ENCODE results near the gene PRKRIP1. TPM values are rescaled to one million over a fixed set of nuclear protein-coding genes. Genes with fewer than 3 reads are reported as not detected.

Gene PRKRIP1
- total and polyA plus RNA-seq, 2 donors (not counting 1 experiment from before 2014, with no cell fraction given) = 13.8 to 16.3 TPM

DNA sequence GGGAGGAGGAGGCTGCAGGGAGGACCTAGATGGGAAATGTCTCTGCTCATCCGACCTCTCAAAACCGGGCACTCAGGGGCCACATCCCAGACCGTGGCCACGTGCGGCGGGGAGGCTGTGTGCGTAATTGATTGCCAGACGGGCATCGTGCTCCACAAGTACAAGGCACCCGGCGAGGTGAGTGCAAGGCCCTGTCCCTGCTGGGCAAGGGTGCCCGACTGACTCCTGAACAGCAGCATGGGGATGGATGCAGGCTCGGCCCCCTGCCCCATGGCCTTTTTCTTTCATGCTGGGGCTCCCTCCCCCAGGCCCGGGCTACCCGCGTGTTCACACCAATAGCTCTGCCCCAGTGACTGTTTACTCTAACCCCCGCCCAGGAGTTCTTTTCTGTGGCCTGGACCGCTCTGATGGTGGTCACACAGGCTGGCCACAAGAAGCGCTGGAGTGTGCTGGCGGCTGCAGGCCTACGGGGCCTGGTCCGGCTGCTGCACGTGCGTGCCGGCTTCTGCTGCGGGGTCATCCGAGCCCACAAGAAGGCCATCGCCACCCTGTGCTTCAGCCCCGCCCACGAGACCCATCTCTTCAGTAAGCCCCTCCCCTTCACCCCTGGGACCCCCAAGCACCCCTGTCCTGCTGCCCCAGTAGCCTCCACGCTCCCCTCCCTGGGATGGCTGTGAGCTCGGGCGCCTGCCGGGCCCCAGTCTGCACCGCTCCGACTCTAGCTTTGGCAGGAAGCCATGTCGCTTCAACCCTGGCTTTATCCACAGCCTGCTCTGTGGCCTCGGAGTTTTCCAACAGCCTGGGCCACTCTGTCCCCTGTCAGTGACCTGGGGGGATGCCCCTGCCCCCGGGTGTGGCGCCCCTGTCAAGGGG, 72.6 kb downstream of the PRKRIP1 start:
- Histone ChIP-seq H3K27ac (ENCODE audit: insufficient read depth, low read length) (no peak overlapping the region), H3K9me3 (ENCODE audit: control insufficient read depth, insufficient read depth, low read depth, low read length) (no peaks in the 10 kb centered on the region), H3K4me1 (ENCODE audit: control insufficient read depth, extremely low read depth, insufficient read depth, low read length) (peaks cover 7% of the 10 kb centered on the region), H3K79me2 (ENCODE audit: control insufficient read depth, insufficient read depth, low read length) (peaks cover 12% of the 10 kb centered on the region), H2AFZ (ENCODE audit: low read length) (no peak overlapping the region), H3K36me3 (ENCODE audit: control insufficient read depth, insufficient read depth, low read length) (peaks cover 21% of the 10 kb centered on the region), H3K4me3 (replicated peaks in 1 of 4; ENCODE audit: control extremely low read depth in 1 of 4, insufficient read depth in 1 of 4, low read depth in 3 of 4, low read length in 4 of 4) (no peak overlapping the region), H3K27me3 (ENCODE audit: control insufficient read depth, insufficient read depth, low read length) (no peaks in the 10 kb centered on the region), H4K20me1 (ENCODE audit: control insufficient read depth, extremely low read depth, insufficient read depth, low read length) (no peaks in the 10 kb centered on the region), H3K4me2 (ENCODE audit: extremely low read depth, insufficient read depth, low read length) (no peak overlapping the region), H3K9ac (ENCODE audit: insufficient read depth, low read length) (no peak overlapping the region)
- DNase-seq (ENCODE audit: low read depth in 2 of 2) = no peak
- TF ChIP-seq, protein P1, sequence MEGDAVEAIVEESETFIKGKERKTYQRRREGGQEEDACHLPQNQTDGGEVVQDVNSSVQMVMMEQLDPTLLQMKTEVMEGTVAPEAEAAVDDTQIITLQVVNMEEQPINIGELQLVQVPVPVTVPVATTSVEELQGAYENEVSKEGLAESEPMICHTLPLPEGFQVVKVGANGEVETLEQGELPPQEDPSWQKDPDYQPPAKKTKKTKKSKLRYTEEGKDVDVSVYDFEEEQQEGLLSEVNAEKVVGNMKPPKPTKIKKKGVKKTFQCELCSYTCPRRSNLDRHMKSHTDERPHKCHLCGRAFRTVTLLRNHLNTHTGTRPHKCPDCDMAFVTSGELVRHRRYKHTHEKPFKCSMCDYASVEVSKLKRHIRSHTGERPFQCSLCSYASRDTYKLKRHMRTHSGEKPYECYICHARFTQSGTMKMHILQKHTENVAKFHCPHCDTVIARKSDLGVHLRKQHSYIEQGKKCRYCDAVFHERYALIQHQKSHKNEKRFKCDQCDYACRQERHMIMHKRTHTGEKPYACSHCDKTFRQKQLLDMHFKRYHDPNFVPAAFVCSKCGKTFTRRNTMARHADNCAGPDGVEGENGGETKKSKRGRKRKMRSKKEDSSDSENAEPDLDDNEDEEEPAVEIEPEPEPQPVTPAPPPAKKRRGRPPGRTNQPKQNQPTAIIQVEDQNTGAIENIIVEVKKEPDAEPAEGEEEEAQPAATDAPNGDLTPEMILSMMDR (conservative IDR thresholded peaks at IDR 0.05 in 1 of 2, IDR thresholded peaks at IDR 0.05 in 1 of 2; ENCODE audit: low read depth in 1 of 2, low read length in 2 of 2) = no peak

DNA sequence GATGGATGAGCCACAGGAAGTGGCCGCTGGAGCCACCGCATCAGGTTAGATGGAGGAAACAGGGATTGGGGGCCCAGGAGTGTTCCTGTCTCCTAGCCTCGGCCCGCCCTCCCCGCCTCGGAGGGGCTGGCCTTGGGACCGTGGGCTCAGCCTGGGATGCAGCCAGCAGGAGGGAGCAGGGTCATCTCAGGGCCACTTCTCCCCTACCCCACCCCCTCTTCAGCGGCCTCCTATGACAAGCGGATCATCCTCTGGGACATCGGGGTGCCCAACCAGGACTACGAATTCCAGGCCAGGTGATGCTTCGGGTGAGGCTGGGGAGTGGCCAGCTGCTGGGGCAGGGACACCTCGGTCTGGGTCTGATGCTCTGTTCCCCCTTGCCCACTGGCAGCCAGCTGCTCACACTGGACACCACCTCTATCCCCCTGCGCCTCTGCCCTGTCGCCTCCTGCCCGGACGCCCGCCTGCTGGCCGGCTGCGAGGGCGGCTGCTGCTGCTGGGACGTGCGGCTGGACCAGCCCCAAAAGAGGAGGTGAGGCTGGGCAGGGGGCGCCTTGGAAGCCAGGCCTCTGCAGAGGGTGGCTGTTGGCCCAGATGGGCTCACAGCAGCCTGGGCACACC, 73.3 kb downstream of the PRKRIP1 start:
- H3K27ac ChIP-seq (ENCODE audit: insufficient read depth, low read length) = no peak overlapping the region
- H3K9ac ChIP-seq (ENCODE audit: insufficient read depth, low read length) = no peak overlapping the region
- no peaks in the 10 kb centered on the region for H4K20me1 ChIP-seq (ENCODE audit: control insufficient read depth, extremely low read depth, insufficient read depth, low read length)
- H3K4me3 ChIP-seq (replicated peaks in 1 of 4; ENCODE audit: control extremely low read depth in 1 of 4, insufficient read depth in 1 of 4, low read depth in 3 of 4, low read length in 4 of 4) = no peak overlapping the region
- no peaks in the 10 kb centered on the region for H3K9me3 ChIP-seq (ENCODE audit: control insufficient read depth, insufficient read depth, low read depth, low read length)
- H3K79me2 ChIP-seq (ENCODE audit: control insufficient read depth, insufficient read depth, low read length) = peaks cover 5% of the 10 kb centered on the region
- H2AFZ ChIP-seq (ENCODE audit: low read length) = no peak overlapping the region
- H3K4me1 ChIP-seq (ENCODE audit: control insufficient read depth, extremely low read depth, insufficient read depth, low read length) = peaks cover 4% of the 10 kb centered on the region
- H3K36me3 ChIP-seq (ENCODE audit: control insufficient read depth, insufficient read depth, low read length) = peaks cover 21% of the 10 kb centered on the region
- no peak overlapping the region for H3K4me2 ChIP-seq (ENCODE audit: extremely low read depth, insufficient read depth, low read length)
- H3K27me3 ChIP-seq (ENCODE audit: control insufficient read depth, insufficient read depth, low read length) = no peaks in the 10 kb centered on the region
- DNase-seq (ENCODE audit: low read depth in 2 of 2) = no peak
- TF ChIP-seq, protein P1 (conservative IDR thresholded peaks at IDR 0.05 in 1 of 2, IDR thresholded peaks at IDR 0.05 in 1 of 2; ENCODE audit: low read depth in 1 of 2, low read length in 2 of 2) = no peak
- TF ChIP-seq EZH2 (IDR thresholded peaks at IDR 0.05; ENCODE audit: low read length, missing control alignments) = no peak

DNA sequence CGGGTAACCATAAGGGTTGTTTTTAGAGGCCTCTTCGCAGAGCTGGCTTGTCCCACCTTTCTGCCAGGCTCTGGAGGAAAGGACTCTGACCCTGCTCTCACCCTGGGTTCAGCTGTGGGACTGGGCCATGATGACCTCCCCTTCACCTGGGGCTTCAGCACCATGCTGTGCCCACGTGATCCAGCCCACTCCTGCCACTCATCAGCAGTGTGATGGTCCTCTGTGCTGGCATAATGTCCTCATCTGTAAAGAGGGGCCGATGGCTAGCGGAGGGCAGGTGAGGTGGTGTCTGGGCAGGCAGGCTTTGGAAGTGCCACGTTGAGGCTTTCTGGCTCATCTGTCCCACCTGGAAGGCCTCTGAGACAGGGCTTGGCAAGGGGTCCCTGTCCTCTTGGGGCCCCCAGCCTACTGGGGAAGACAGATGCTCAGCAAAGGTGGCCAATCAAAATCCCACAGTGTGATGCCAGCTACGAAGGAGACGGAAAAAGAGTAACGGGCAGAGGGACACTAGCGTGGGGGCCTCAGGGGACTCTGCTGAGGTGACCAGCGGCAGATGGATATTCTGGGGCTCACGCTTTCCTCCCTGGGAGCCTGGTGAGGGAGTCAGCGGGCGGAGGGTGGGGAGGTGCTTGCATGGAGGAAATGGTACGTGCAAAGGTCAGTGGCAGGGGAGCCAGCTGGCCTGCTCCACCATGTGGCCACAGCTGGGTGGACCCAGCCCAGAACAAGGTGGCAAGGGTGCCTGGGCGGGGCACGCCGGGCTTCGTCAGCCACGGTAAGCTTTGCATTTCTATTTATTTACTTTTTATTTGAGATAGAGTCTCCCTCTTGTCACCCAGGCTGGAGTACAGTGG, 74.0 kb downstream of the PRKRIP1 start:
- Histone ChIP-seq H3K36me3 (ENCODE audit: control insufficient read depth, insufficient read depth, low read length) (peaks cover 21% of the 10 kb centered on the region), H3K9ac (ENCODE audit: insufficient read depth, low read length) (no peak overlapping the region), H3K4me1 (ENCODE audit: control insufficient read depth, extremely low read depth, insufficient read depth, low read length) (peaks cover 4% of the 10 kb centered on the region), H3K27me3 (ENCODE audit: control insufficient read depth, insufficient read depth, low read length) (no peaks in the 10 kb centered on the region), H3K9me3 (ENCODE audit: control insufficient read depth, insufficient read depth, low read depth, low read length) (no peaks in the 10 kb centered on the region), H3K4me3 (replicated peaks in 1 of 4; ENCODE audit: control extremely low read depth in 1 of 4, insufficient read depth in 1 of 4, low read depth in 3 of 4, low read length in 4 of 4) (no peak overlapping the region), H4K20me1 (ENCODE audit: control insufficient read depth, extremely low read depth, insufficient read depth, low read length) (no peaks in the 10 kb centered on the region), H3K27ac (ENCODE audit: insufficient read depth, low read length) (no peak overlapping the region), H3K79me2 (ENCODE audit: control insufficient read depth, insufficient read depth, low read length) (peaks cover 3% of the 10 kb centered on the region), H2AFZ (ENCODE audit: low read length) (no peak overlapping the region), H3K4me2 (ENCODE audit: extremely low read depth, insufficient read depth, low read length) (no peak overlapping the region)
- TF ChIP-seq, protein P1 (conservative IDR thresholded peaks at IDR 0.05 in 1 of 2, IDR thresholded peaks at IDR 0.05 in 1 of 2; ENCODE audit: low read depth in 1 of 2, low read length in 2 of 2) = no peak
- TF ChIP-seq EZH2 (IDR thresholded peaks at IDR 0.05; ENCODE audit: low read length, missing control alignments) = no peak
- DNase-seq (ENCODE audit: low read depth in 2 of 2) = no peak
